Measurements from ENCODE around the gene OR52B6. TPM values are rescaled to one million over a fixed set of nuclear protein-coding genes. Genes with fewer than 3 reads are reported as not detected.
"Not testable (repeated sequence)": the region's sequence is repeated elsewhere in the genome, so short reads cannot be mapped to it uniquely, and the experiment has no call there.

The OR52B6 gene
- total RNA-seq, 1 donor from 2014 or later = not detected

DNA sequence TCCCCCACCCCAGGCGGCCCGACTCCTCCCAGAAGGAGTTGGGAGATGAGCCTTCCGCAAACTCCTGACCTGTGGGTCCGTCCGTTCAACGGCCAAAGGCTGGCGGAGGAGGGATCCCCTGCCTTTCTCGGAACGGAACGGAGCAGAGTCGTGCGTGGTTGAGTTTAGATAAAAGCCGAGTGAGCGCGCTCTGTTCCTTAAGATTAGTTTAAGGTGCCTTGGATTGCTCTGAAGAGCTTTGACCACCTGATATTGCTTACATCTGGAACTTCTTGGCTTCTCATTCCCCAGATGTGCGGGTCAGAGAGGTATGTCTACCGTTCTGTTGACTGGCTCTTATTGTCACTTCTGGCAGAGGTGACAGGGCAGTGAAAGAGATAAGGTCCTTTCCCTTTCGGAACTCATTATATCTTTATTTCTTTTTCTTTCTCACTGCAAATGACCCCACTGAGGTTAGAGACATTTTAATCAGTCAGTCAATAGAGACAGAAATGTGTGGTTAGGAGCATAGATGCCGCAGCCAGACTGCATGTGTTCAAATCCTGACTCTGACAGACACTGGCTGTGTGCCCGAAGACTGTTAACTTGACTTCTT is 16.0 kb downstream of the OR52B6 start, which contains the start of gene TRIM6:
Gene TRIM6, plus strand, starts transcription at position 31 of the 595 bp plus-strand sequence. Its CDS starts 261 bp downstream, at position 292.
- peak within 1 kb of the TSS; percentile 88 for H3K4me3 Mint-ChIP-seq
- H3K9ac ChIP-seq = peak within 1 kb of the TSS; percentile 19
- peaks cover 14% of the 10 kb centered on the region for H3K4me1 Mint-ChIP-seq
- peak within 1 kb of the TSS; percentile 52 for H3K4me3 ChIP-seq
- H3K36me3 ChIP-seq = no peaks in the 10 kb centered on the region
- H3K4me2 ChIP-seq = peak within 1 kb of the TSS; percentile 86
- peak within 1 kb of the TSS; percentile 72 for H3K27ac Mint-ChIP-seq
- H2AFZ ChIP-seq (replicated peaks) = peak within 1 kb of the TSS; percentile 99
- peaks cover 5% of the 10 kb centered on the region for H3K27me3 Mint-ChIP-seq (ENCODE audit: insufficient read depth, low read depth)
- H3K9me3 ChIP-seq (ENCODE audit: low read depth) = no peaks in the 10 kb centered on the region
- no peaks in the 10 kb centered on the region for H3K27me3 ChIP-seq
- no peak within 1 kb of the TSS for H3K27ac ChIP-seq
- DNase-seq (ENCODE audit: low spot score) = peak; percentile 79
- peaks cover 9% of the 10 kb centered on the region for H3K4me1 ChIP-seq
- H4K20me1 ChIP-seq (ENCODE audit: low read depth) = no peaks in the 10 kb centered on the region
- no peaks in the 10 kb centered on the region for H3K79me2 ChIP-seq (ENCODE audit: low read depth)
- TF ChIP-seq EZH2phosphoT487 (IDR thresholded peaks at IDR 0.05) = no peak
- TF ChIP-seq, protein P1, sequence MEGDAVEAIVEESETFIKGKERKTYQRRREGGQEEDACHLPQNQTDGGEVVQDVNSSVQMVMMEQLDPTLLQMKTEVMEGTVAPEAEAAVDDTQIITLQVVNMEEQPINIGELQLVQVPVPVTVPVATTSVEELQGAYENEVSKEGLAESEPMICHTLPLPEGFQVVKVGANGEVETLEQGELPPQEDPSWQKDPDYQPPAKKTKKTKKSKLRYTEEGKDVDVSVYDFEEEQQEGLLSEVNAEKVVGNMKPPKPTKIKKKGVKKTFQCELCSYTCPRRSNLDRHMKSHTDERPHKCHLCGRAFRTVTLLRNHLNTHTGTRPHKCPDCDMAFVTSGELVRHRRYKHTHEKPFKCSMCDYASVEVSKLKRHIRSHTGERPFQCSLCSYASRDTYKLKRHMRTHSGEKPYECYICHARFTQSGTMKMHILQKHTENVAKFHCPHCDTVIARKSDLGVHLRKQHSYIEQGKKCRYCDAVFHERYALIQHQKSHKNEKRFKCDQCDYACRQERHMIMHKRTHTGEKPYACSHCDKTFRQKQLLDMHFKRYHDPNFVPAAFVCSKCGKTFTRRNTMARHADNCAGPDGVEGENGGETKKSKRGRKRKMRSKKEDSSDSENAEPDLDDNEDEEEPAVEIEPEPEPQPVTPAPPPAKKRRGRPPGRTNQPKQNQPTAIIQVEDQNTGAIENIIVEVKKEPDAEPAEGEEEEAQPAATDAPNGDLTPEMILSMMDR (IDR thresholded peaks at IDR 0.05) = no peak
- no peak for TF ChIP-seq EZH2 (IDR thresholded peaks at IDR 0.05)
- no peaks in the 10 kb centered on the region for H3K9me3 Mint-ChIP-seq
- H3K36me3 Mint-ChIP-seq = no peaks in the 10 kb centered on the region
- peaks cover 8% of the 10 kb centered on the region for H3F3A ChIP-seq (ENCODE audit: low read depth)

GRCh38 chr11:5597953-5598352 is 17.3 kb downstream of the OR52B6 start:
- no peaks in the 10 kb centered on the region for H3K36me3 Mint-ChIP-seq
- TF ChIP-seq, protein P1 (IDR thresholded peaks at IDR 0.05) = no peak
- TF ChIP-seq EZH2 (IDR thresholded peaks at IDR 0.05) = no peak
- no peak for TF ChIP-seq EZH2phosphoT487 (IDR thresholded peaks at IDR 0.05)
- DNase-seq (ENCODE audit: low spot score) = peak; percentile 6
- H3K4me2 ChIP-seq = no peak overlapping the region
- H3K27me3 ChIP-seq = no peaks in the 10 kb centered on the region
- H4K20me1 ChIP-seq (ENCODE audit: low read depth) = no peaks in the 10 kb centered on the region
- H3K9me3 Mint-ChIP-seq = no peaks in the 10 kb centered on the region
- no peak overlapping the region for H3K27ac Mint-ChIP-seq
- no peak overlapping the region for H3K4me3 ChIP-seq
- H3F3A ChIP-seq (ENCODE audit: low read depth) = peaks cover 8% of the 10 kb centered on the region
- peaks cover 14% of the 10 kb centered on the region for H3K4me1 Mint-ChIP-seq
- no peaks in the 10 kb centered on the region for H3K79me2 ChIP-seq (ENCODE audit: low read depth)
- H3K4me1 ChIP-seq = peaks cover 9% of the 10 kb centered on the region
- H3K27ac ChIP-seq = no peak overlapping the region
- H3K36me3 ChIP-seq = no peaks in the 10 kb centered on the region
- H3K9me3 ChIP-seq (ENCODE audit: low read depth) = no peaks in the 10 kb centered on the region
- H3K9ac ChIP-seq = no peak overlapping the region
- peaks cover 5% of the 10 kb centered on the region for H3K27me3 Mint-ChIP-seq (ENCODE audit: insufficient read depth, low read depth)
- H3K4me3 Mint-ChIP-seq = peak overlapping the region; percentile 18
- no peak overlapping the region for H2AFZ ChIP-seq (replicated peaks)

GRCh38 chr11:5600374-5600851 is 19.7 kb downstream of the OR52B6 start:
- Histone ChIP-seq H3K4me3 (no peak overlapping the region), H3K27ac (no peak overlapping the region), H3K27me3 (no peaks in the 10 kb centered on the region), H3K4me2 (no peak overlapping the region), H3K79me2 (ENCODE audit: low read depth) (no peaks in the 10 kb centered on the region), H3K9ac (no peak overlapping the region), H3K9me3 (ENCODE audit: low read depth) (no peaks in the 10 kb centered on the region), H2AFZ (replicated peaks) (peak overlapping the region; percentile 78), H4K20me1 (ENCODE audit: low read depth) (no peaks in the 10 kb centered on the region), H3F3A (ENCODE audit: low read depth) (peaks cover 8% of the 10 kb centered on the region), H3K36me3 (no peaks in the 10 kb centered on the region), H3K4me1 (peaks cover 9% of the 10 kb centered on the region)
- Mint-ChIP-seq H3K27me3 (ENCODE audit: insufficient read depth, low read depth) (peaks cover 6% of the 10 kb centered on the region), H3K9me3 (no peaks in the 10 kb centered on the region), H3K4me1 (peaks cover 14% of the 10 kb centered on the region), H3K36me3 (no peaks in the 10 kb centered on the region), H3K4me3 (no peak overlapping the region), H3K27ac (no peak overlapping the region)
- DNase-seq (ENCODE audit: low spot score) = peak; percentile 90
- no peak for TF ChIP-seq EZH2phosphoT487 (IDR thresholded peaks at IDR 0.05)
- TF ChIP-seq, protein P1 (IDR thresholded peaks at IDR 0.05) = peak; percentile 82

DNA sequence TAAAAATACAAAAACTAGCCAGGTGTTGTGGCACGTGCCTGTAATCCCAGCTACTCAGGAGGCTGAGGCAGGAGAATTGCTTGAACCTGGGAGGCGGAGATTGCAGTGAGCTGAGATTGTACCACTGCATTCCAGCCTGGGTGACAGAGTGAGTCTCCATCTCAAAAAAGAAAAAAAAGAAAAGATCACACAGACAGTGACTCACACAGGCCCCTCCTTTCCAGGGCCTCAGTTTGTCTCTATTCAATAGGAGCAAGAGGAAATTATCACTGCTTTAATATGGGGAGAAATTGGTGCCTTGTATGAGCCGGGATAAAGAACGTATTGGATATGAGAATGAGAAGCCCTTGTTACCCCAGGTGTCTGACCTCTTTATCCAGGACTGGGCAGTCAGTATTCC is 22.1 kb downstream of the OR52B6 start:
- H3K9me3 ChIP-seq (ENCODE audit: low read depth); H3K4me2 ChIP-seq; H3K27me3 Mint-ChIP-seq (ENCODE audit: insufficient read depth, low read depth); H3K9me3 Mint-ChIP-seq; H3K36me3 Mint-ChIP-seq; H3K27ac Mint-ChIP-seq; H3F3A ChIP-seq (ENCODE audit: low read depth); DNase-seq (ENCODE audit: low spot score); H3K27me3 ChIP-seq; H4K20me1 ChIP-seq (ENCODE audit: low read depth); H3K36me3 ChIP-seq; H3K4me1 ChIP-seq; H3K27ac ChIP-seq; H3K4me3 ChIP-seq; H3K4me3 Mint-ChIP-seq; H2AFZ ChIP-seq (replicated peaks); H3K79me2 ChIP-seq (ENCODE audit: low read depth); H3K9ac ChIP-seq; H3K4me1 Mint-ChIP-seq: not testable (repeated sequence)

All from neural progenitor cell (in vitro differentiated cells).